ENCODE results near the gene LGALS14.
"Not testable (repeated sequence)": the region's sequence is repeated elsewhere in the genome, so short reads cannot be mapped to it uniquely, and the experiment has no call there.

- not testable (repeated sequence) for TF ChIP-seq ZBTB21 (tag by site-specific recombination; IDR thresholded peaks at IDR 0.05); ZNF10 (tag by site-specific recombination; IDR thresholded peaks at IDR 0.05); ZNF416 (tag by site-specific recombination; IDR thresholded peaks at IDR 0.05); ZSCAN5A (tag by site-specific recombination; IDR thresholded peaks at IDR 0.05); CTCF (tag by site-specific recombination; IDR thresholded peaks at IDR 0.05); BCL6B (tag by site-specific recombination; IDR thresholded peaks at IDR 0.05); RBAK (tag by site-specific recombination; IDR thresholded peaks at IDR 0.05); ELK4 (IDR thresholded peaks at IDR 0.05; ENCODE audit: borderline replicate concordance, low read depth, low read length)
Measured at GRCh38 chr19:39720144-39720543, 15.9 kb downstream of the LGALS14 start.

Data from HEK293 (cell line).